HG03175 (cell line): ENCODE data around the gene DNAH7.
"Not testable (repeated sequence)": the region's sequence is repeated elsewhere in the genome, so short reads cannot be mapped to it uniquely, and the experiment has no call there.

Experiments used
- ATAC-seq: cut with Tn5 transposase; IDR thresholded peaks from one replicate; pipeline ENCODE4 v1.9.1; 2021; ENCODE audit warnings: mild to moderate bottlenecking, moderate library complexity; ENCODE audit not compliant: unreplicated experiment

DNAH7 gene

DNA sequence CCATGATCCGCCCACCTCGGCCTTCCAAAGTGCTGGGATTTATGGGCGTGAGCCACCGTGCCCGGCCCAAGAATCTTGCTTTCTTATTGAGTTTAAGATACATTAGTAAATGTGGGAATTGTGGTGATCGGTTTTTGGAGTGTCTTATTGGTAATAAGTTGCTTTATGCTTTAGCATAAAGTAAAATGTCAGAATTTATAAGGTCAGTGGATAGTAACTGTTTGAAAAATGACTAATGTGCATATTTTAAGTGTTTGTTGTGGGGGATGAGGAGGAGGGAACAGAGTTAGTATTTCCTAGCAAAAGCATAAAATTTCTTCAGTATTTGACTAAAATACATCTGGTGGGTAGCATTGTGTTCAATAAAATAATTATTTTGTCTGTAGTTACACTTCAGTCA, 334.2 kb downstream of the DNAH7 start:
- ATAC-seq = no peak

- no peak for ATAC-seq
These were observed 334.8 kb downstream of the DNAH7 start for GRCh38 chr2:195733831-195734230.

GRCh38 chr2:195732574-195732973, 336.1 kb downstream of the DNAH7 start:
- no peak for ATAC-seq

GRCh38 chr2:195730912-195731311, 337.7 kb downstream of the DNAH7 start:
- no peak for ATAC-seq

DNA sequence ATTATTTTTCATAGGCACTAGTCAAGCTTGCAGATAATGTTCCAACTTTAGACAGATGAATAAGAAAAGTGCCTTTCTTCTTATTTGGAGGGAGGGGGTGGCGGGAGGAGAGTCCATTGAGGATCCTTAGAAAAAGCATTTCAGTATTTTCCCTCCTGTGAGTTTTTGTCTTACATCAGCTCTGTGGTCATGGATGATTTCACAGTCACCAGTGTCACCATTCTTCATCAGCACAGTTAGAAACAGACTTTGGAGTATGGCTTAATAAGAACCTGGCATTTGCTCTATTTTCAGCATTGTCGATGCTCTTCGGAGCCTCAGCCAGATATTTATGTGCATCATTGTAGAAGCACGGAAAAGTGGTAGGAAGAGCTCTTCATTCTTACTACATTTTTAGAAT, 341.5 kb downstream of the DNAH7 start:
- no peak for ATAC-seq

- no peak for ATAC-seq
These were observed 346.6 kb downstream of the DNAH7 start for GRCh38 chr2:195722075-195722474.

DNA sequence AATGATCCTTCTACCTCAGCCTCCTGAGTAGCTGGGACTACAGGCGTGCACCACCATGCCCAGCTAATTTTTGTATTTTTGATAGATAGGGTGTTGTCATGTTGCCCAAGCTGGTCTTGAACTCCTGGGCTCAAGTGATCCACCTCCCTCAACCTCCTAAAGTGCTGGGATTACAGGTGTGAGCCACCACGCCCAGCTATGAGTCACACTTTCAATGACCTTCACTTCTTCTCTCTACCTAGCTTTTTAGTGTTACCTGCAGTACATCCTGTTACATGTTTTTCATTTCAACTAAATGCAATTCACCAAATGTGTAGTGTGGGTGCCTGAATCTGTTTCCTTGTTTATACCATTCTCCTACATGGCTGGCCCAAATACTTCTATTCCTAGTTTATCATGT, 347.6 kb downstream of the DNAH7 start:
- ATAC-seq = no peak

GRCh38 chr2:195716466-195716865, 352.2 kb downstream of the DNAH7 start:
- no peak for ATAC-seq

GRCh38 chr2:195711478-195711877, 357.2 kb downstream of the DNAH7 start:
- ATAC-seq = peak; percentile 87

DNA sequence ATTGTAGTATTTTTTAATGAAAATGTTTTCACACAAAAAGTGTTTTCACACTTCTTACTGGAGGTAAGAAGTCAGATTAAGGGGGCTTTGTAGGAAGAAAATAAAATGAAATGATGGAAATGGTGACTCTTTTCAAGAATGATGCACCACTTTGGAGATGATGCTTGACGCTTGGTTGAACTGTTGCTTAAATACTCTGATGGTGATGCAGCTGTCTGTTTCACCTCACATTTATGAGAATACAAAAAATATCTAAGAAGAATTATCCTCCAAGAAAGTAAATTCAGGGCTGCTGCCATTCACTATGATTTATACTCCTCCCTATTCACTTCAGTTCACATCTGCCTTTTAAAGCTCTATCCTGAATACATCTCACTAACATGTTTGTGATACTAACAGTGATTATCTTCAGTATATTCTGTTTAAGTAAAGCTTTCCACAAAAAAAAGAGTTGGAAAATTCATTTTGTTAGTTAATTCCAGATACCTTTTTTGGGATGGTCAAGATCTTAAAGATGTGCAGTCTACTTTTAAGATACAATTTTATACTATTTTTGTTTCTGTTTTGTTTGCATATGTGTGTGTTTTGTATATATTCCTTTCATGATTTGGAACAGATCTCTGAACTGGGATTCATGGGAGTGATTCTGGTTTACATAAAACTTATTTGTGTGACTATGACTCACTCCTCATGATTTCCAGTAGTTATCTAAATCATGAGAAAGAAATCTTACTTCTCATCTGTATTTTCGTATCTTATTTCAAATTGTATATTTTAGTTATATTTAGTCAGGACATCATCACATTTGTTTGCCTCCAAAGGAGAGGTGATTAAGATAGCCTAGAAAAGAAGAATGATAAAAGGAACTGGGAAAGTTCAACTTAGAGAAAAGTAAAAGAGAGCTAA, 358.5 kb downstream of the DNAH7 start:
- ATAC-seq = no peak

- ATAC-seq = no peak
These were observed 362.3 kb downstream of the DNAH7 start for GRCh38 chr2:195706161-195706900.

- no peak for ATAC-seq
These were observed 368.2 kb downstream of the DNAH7 start for GRCh38 chr2:195700480-195700879.

DNA sequence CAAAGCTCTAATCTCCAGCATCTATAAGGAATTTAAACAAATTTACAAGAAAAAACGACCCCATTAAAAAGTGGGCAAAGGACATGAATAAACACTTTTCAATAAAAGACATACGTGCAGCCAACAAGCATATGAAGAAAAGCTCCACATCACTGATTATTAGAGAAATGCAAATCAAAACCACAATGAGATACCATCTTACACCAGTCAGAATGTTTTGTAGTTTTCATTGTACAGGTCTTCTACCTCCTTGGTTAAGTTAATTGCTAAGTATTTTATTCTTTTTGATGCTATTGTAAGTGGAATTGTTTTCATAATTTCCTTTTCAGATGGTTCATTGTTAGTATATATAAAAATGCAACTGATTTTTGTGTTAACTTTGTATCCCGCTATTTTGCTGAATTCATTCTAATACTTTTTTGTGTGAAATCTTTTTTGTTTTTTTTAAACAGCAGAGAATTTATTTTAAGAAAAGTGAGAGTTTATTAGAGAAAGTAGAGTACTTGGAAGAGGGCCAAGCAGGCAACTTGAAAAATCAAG, 370.9 kb downstream of the DNAH7 start:
- ATAC-seq = no peak

DNA sequence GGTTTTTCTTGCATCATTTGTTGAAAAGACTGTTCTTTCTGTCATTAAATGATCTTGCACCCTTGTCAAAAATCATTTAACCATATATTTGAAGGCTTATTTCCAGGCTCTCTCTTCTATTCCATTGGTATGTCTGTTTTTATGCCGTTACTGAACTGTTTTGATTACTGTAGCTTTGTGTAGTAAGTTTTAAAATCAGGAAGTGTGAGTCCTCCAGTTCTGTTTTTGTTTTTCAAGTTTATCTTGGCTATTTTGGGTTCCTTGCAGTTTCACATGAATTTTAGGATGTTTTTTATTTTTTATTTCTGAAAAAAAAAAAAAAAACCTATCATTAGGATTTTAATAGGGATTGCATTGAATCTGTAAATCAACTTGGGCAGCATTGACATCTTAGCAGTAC, 372.6 kb downstream of the DNAH7 start:
- ATAC-seq = no peak

- no peak for ATAC-seq
These were observed 373.5 kb downstream of the DNAH7 start for GRCh38 chr2:195695002-195695631.

GRCh38 chr2:195694553-195694952, 374.1 kb downstream of the DNAH7 start:
- no peak for ATAC-seq

- ATAC-seq = not testable (repeated sequence)
These were observed 376.1 kb downstream of the DNAH7 start for GRCh38 chr2:195692531-195692930.
